Stimulated activated CD4-positive, alpha-beta T cell treated with anti-CD3 and anti-CD28 coated beads, Interleukin-4, amount 100 ng/mL, for 1 hour (primary cell): ENCODE measurements around the gene PLBD1.

Experiments
- DNase-seq: peaks from one replicate; pipeline ENCODE4 v3.0.0-alpha.2; 2020

Gene PLBD1

DNA sequence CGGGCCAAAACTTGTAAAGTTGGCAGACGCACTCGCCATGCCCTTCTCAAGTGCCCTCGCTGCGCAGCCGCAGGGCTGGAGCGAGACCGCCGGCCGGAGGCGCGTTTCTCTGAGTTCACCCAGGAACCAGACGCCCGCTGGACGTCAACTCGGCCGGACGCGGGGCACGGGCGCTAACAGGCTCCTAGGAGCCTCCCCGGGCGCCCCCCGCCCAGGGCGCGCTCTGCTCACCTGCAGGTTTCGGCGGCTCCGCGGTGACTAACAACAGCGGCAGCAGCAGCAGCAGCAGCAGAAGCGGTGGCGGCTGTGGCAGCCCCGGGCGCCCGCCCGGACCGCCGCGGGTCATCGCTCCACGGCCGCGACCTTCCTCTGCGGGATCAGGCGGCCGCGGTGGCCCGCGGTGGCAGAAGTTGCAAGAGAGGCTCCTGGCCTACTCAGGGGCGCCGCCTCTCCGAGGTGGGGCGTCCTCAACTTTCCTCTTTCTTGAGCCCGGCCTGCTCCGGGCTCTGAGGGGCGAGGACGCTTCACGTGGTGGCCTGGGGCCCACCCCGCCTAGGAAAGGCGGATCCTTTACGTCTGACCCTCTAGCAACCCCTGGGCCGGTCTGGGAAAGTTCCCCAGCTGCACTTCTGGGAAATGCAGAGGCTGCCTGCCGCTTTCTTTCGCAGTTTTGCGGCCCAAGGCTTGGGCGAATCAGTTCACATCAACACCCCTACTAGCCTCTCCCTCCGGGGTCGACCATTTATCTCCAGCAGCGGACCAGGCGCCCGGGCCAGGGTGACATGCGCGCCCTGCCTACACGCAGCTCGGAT, at the start of gene PLBD1:
Gene PLBD1 (minus strand): TSS at position 533 of the 812 bp plus-strand sequence. CDS start 187 bp downstream, at position 346.
- peak; percentile 12 for DNase-seq

DNA sequence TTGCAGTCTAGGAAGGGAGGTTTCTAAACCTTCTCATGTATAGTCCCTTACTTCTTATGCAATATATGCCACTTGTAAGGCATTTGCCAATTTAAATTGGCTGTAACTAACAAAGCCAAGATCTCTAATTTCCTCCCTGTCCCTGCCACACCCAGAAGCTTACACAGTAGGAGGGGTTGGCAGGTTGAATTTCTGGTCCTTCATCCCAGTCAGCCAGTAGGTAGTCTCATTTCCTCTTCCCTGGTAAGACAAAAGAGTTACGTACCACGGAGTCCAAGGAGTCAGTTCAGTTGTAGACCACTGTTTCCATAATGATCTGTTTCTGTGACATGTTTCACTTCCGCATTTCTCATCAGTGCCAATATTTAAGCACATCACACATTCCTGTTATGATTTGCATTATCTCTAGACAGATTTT, 47.0 kb upstream of the PLBD1 start:
- no peak for DNase-seq

DNA sequence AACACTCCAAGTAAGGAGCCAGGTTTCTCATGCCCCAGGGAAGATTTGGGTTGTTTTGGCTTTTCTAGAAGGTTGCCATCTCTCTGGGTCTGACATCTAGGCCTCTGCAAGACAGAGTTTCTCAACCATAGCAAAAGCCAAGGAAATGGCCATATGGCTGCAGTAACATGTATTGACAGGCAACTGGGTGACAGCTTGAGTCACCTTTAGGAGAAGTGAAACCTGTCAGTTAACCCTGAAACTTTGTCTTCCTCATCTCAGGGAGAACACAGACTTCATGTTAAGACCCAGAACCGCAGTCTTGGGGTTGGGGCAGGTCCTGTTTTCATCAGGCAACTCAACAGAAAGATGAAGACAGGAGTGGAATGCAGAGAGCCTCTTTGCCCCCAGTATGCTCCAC, 46.0 kb upstream of the PLBD1 start:
- no peak for DNase-seq

DNA sequence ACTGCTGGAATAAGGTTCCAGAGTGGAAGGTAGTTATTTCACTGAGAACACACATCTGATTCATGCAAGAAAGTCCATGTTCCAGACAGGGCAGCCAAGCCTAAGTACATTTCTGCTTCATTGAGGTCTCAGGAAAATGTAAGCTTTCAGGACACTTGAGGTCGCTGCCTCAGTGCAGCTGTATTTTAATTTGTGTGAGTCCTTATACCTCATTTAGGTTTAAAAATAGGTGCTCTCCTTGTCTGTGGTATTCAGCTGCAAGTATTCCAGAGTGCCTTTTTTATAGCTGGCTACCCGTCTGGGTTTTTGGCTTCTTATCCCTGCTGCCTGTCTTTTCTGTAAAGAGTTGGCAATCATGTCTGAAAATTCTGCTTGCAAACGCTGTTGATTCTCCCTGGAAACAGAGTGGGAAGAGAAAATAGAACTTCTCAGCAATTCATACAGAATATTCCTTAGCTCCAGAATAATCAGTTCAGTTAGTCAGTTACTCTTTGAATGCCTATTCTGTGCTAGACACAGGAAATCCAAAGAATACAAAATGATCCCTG, 45.3 kb upstream of the PLBD1 start:
- no peak for DNase-seq

DNA sequence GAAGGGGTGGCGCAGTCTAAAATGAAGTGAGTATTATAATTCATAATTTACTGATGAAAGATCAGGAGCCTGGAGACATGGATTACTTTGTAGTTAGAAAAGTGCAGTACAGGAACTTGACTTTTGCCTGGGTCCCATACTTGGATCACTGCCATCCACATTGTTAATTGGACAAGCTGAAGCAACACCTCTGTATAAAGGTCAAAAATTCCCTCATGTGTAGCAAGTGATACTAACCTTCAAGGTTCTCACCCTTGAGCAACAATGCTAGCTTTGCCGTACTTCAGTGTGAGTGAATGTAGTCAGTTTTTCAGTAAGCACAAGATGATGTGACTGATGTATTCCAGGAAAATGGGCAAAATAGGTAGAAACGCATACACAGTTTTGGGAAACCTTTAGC, 44.6 kb upstream of the PLBD1 start:
- no peak for DNase-seq

- DNase-seq = no peak
These were observed 44.0 kb upstream of the PLBD1 start for GRCh38 chr12:14611640-14612203.

GRCh38 chr12:14607568-14607967, 39.9 kb upstream of the PLBD1 start:
- DNase-seq = no peak

DNA sequence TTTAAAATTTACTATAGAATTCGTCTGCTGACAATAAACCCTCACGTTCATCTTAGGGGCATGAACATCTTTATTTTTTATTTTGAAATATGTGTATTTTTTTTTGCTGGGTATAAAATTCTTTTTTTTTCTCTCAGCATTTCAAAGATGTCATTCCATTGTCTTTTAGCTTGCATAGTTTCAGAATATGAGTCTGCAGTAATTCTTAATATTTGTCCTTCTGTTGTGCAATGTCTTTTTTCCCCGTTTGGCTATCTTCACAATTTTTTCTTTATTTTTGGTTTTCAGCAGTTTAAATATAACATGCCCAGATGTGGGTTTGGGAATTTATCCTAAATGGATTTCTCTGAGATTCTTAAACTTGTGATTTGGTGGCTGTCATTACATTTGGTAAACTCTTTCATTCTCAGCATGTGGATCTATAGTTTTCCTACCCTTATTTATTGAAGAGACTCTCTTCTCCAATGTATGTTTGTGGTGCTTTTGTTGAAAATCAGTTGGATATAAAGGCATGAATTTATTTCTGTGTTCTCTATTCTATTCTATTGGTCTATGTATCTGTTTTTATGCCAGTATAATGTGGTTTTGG, 37.8 kb upstream of the PLBD1 start:
- DNase-seq = no peak

GRCh38 chr12:14601692-14602478, 34.2 kb upstream of the PLBD1 start:
- DNase-seq = no peak

- no peak for DNase-seq
These were observed 29.8 kb upstream of the PLBD1 start for GRCh38 chr12:14597480-14597879.

- no peak for DNase-seq
These were observed 24.0 kb upstream of the PLBD1 start for GRCh38 chr12:14591719-14592118.

- DNase-seq = no peak
These were observed 21.7 kb upstream of the PLBD1 start for GRCh38 chr12:14589169-14590004.

DNA sequence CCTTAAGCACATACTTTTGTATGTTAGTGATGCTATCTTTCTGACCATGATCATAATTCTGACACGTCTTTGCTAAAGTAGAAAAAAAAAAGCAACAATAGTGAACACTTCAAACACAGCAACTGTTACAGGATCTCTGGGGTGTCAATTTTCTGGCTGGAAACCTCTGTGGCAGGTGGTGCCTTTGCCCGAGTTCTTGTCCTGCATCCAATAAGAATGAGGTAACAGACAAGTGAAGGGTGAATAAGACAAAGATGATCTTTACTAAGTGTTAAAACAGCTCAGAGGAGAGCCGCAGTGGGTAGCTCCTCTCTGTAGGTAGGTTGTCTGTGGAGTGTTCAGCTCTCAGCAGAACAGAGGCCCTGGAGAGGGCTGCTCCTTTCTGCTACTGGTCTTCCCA, 20.9 kb upstream of the PLBD1 start:
- no peak for DNase-seq

- no peak for DNase-seq
These were observed 11.0 kb upstream of the PLBD1 start for GRCh38 chr12:14578646-14579045.

GRCh38 chr12:14577344-14577743, 9.7 kb upstream of the PLBD1 start:
- DNase-seq = no peak

- DNase-seq = no peak
These were observed 9.2 kb upstream of the PLBD1 start for GRCh38 chr12:14576896-14577295.

- no peak for DNase-seq
These were observed 7.9 kb upstream of the PLBD1 start for GRCh38 chr12:14575585-14575984.

DNA sequence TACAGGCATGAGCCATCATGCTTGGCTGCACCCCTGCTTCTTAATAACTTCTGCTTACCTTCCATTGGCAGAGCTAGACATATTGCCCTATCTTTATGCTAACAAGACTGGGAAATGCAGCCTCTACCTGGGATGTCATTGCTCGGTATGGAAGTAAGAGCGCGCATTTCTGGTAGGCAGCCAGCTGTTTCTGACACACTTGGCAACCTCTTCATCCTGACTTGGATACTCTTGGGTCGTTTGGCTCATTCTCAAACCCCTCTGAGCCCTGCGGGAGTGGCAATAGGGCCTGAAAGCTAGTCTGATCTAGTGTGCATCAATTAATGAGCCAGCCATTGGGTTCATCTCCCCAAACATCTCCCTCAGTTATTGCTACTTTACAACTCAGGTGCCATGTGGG, 5.4 kb upstream of the PLBD1 start:
- no peak for DNase-seq

GRCh38 chr12:14572401-14572800, 4.7 kb upstream of the PLBD1 start:
- DNase-seq = no peak

DNA sequence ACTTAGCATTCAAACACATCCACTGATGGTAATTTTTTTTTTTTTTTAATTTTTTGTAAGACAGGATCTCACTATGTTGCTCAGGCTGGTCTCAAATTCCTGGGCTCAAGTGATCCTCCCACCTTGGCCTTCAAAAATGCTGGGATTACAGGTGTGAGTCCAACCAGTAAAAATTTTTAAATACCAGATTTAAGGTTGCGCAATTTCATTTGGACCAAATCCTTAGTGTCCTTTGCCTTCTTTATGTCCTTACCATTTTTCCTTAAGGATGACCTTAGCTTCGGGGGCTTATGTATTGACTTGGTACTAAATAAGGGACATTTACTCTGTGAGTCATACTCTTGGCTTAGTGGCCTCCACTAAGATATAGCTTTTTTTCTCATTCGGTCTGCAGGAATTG, 4.1 kb upstream of the PLBD1 start:
- DNase-seq = no peak

- DNase-seq = no peak
These were observed 2.5 kb upstream of the PLBD1 start for GRCh38 chr12:14570231-14570630.

- no peak for DNase-seq
These were observed 3.2 kb downstream of the PLBD1 start for GRCh38 chr12:14564336-14564959.
